ENCODE data around the gene PHLDA2. TPM values are rescaled to one million over a fixed set of nuclear protein-coding genes. Genes with fewer than 3 reads are reported as not detected.
"Not testable (repeated sequence)": the region's sequence is repeated elsewhere in the genome, so short reads cannot be mapped to it uniquely, and the experiment has no call there.

The PHLDA2 gene
- total and polyA plus RNA-seq, 2 donors (not counting 1 experiment from before 2014, with no cell fraction given), result 1.4 TPM; not detected in 1

DNA sequence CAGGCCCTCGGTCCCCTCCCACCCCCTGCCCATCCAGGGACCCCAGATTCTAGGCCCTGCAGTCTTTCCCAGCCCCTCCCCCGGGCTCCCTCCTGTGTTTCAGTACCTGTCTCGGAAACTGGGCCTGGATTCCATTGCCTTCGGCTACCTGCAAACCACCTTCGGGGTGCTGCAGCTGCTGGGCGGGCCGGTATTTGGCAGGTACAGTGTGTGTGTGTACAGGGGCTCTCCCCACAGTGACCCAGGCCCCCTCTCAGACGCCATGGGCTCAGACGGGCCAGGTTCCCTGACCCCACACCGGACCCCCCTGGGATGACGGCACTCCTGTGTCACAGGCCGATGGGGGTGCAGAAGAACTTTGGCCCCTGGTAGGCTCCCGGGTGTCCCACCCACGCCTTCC lies 21.1 kb downstream of the PHLDA2 start:
- intact Hi-C loops (cut with micrococcal nuclease), result loop anchor here (10.0 kb wide), 1 partner anchor 147 kb away; the partner anchor contains the start of gene CARS1
- H3K9me3 ChIP-seq (ENCODE audit: control extremely low read depth in 1 of 3, control insufficient read depth in 2 of 3, insufficient read depth in 1 of 3, low read length in 2 of 3), result peaks cover 0 to 11% (median 0%) of the 10 kb centered on the region in 3 donors
- H3K36me3 ChIP-seq (replicated peaks in 1 of 2; ENCODE audit: control extremely low read depth in 1 of 2, control insufficient read depth in 1 of 2, extremely low read depth in 1 of 2, insufficient read depth in 2 of 2, low read length in 1 of 2), result no peaks in the 10 kb centered on the region
- peaks cover under 1 to 7% of the 10 kb centered on the region in 2 donors for H3K4me1 ChIP-seq (ENCODE audit: control insufficient read depth in 2 of 2, insufficient read depth in 2 of 2, low read length in 2 of 2)
- H3K4me3 ChIP-seq (ENCODE audit: control extremely low read depth in 1 of 5, extremely low read depth in 1 of 5, insufficient read depth in 1 of 5, low read depth in 2 of 5, low read length in 4 of 5), result no peak overlapping the region
- H3K4me2 ChIP-seq (replicated peaks; ENCODE audit: low read depth, low read length, poor library complexity, severe bottlenecking), result no peak overlapping the region
- no peaks in the 10 kb centered on the region for H3K27me3 ChIP-seq (replicated peaks in 1 of 4; ENCODE audit: control extremely low read depth in 1 of 4, control insufficient read depth in 3 of 4, insufficient read depth in 4 of 4, low read length in 3 of 4)
- no peak for ATAC-seq (ENCODE audit: low read depth)
- H3K79me2 ChIP-seq (ENCODE audit: control insufficient read depth, insufficient read depth, low read length), result no peaks in the 10 kb centered on the region
- Mint-ChIP-seq H3K9me3 (ENCODE audit: insufficient read depth) (no peaks in the 10 kb centered on the region), H3K27me3 (peaks cover 5% of the 10 kb centered on the region), H3K27ac (no peak overlapping the region), H3K4me3 (no peak overlapping the region), H3K4me1 (peaks cover 8% of the 10 kb centered on the region)
- TF ChIP-seq EZH2 (IDR thresholded peaks at IDR 0.05; ENCODE audit: borderline replicate concordance, insufficient read depth, low read depth, low read length, poor library complexity, severe bottlenecking), result no peak
- TF ChIP-seq, protein P1, sequence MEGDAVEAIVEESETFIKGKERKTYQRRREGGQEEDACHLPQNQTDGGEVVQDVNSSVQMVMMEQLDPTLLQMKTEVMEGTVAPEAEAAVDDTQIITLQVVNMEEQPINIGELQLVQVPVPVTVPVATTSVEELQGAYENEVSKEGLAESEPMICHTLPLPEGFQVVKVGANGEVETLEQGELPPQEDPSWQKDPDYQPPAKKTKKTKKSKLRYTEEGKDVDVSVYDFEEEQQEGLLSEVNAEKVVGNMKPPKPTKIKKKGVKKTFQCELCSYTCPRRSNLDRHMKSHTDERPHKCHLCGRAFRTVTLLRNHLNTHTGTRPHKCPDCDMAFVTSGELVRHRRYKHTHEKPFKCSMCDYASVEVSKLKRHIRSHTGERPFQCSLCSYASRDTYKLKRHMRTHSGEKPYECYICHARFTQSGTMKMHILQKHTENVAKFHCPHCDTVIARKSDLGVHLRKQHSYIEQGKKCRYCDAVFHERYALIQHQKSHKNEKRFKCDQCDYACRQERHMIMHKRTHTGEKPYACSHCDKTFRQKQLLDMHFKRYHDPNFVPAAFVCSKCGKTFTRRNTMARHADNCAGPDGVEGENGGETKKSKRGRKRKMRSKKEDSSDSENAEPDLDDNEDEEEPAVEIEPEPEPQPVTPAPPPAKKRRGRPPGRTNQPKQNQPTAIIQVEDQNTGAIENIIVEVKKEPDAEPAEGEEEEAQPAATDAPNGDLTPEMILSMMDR (IDR thresholded peaks at IDR 0.05), result no peak
- no peaks in the 10 kb centered on the region for H4K20me1 ChIP-seq (ENCODE audit: control insufficient read depth, insufficient read depth, low read length, poor library complexity, severe bottlenecking)
- no peak overlapping the region for H3K9ac ChIP-seq (ENCODE audit: low read length)
- no peak overlapping the region for H2AFZ ChIP-seq (ENCODE audit: insufficient read depth, low read depth, low read length, poor library complexity, severe bottlenecking)
- ChIA-PET CTCF (no interaction called here), POLR2A (no interaction called here)
- DNase-seq, result no peak
- 97% methylated on average over 5 of the region's 14 CpGs for WGBS (ENCODE audit: insufficient coverage)
- no peak overlapping the region for H3K27ac ChIP-seq (ENCODE audit: low read length in 2 of 2)

DNA sequence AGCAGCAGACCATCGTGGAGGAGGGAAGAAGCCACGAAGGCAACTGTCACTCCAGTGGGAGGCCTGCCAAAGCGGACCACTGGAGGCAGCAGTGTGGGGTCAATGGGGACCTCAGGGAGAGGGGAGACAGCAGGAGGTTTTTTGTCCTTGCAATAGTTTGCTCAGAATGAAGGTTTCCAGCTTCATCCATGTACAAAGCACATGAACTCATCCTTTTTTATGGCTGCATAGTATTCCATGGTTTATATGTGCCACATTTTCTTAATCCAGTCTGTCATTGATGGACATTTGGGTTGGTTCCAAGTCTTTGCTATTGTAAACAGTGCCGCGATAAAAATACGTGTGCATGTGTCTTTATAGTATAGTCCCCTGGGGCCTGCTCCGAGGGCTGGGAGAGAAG lies 23.9 kb downstream of the PHLDA2 start:
- CTCF ChIA-PET, result interaction anchor here (1.4 to 4.9 kb wide), 2 partner anchors 14 to 17 kb away, joined by 6 to 36 read pairs; no protein-coding TSS in a partner anchor
- H4K20me1 ChIP-seq (ENCODE audit: control insufficient read depth, insufficient read depth, low read length, poor library complexity, severe bottlenecking); H3K9me3 Mint-ChIP-seq (ENCODE audit: insufficient read depth); POLR2A ChIA-PET; ATAC-seq (ENCODE audit: low read depth); H3K36me3 ChIP-seq (replicated peaks in 1 of 2; ENCODE audit: control extremely low read depth in 1 of 2, control insufficient read depth in 1 of 2, extremely low read depth in 1 of 2, insufficient read depth in 2 of 2, low read length in 1 of 2); DNase-seq; H3K4me3 Mint-ChIP-seq; H3K4me2 ChIP-seq (replicated peaks; ENCODE audit: low read depth, low read length, poor library complexity, severe bottlenecking); H3K9ac ChIP-seq (ENCODE audit: low read length); H3K27ac ChIP-seq (ENCODE audit: low read length in 2 of 2); H3K27me3 ChIP-seq (replicated peaks in 1 of 4; ENCODE audit: control extremely low read depth in 1 of 4, control insufficient read depth in 3 of 4, insufficient read depth in 4 of 4, low read length in 3 of 4); H3K79me2 ChIP-seq (ENCODE audit: control insufficient read depth, insufficient read depth, low read length); H2AFZ ChIP-seq (ENCODE audit: insufficient read depth, low read depth, low read length, poor library complexity, severe bottlenecking); H3K4me1 Mint-ChIP-seq; H3K27ac Mint-ChIP-seq; H3K4me3 ChIP-seq (ENCODE audit: control extremely low read depth in 1 of 5, extremely low read depth in 1 of 5, insufficient read depth in 1 of 5, low read depth in 2 of 5, low read length in 4 of 5); H3K27me3 Mint-ChIP-seq: not testable (repeated sequence)
- 97% methylated on average over 6 of the region's 7 CpGs for WGBS (ENCODE audit: insufficient coverage)
- intact Hi-C loops (cut with micrococcal nuclease), result loop anchor here (10.0 kb wide), 1 partner anchor 150 kb away; the partner anchor contains the start of gene CARS1
- H3K9me3 ChIP-seq (ENCODE audit: control extremely low read depth in 1 of 3, control insufficient read depth in 2 of 3, insufficient read depth in 1 of 3, low read length in 2 of 3), result peaks cover 0 to 11% (median 0%) of the 10 kb centered on the region in 3 donors
- H3K4me1 ChIP-seq (ENCODE audit: control insufficient read depth in 2 of 2, insufficient read depth in 2 of 2, low read length in 2 of 2), result peaks cover 9 to 22% of the 10 kb centered on the region in 2 donors

Data from B cell (primary cell).